Fibroblast of upper back skin (primary cell): ENCODE measurements around the gene AXIN2.

ENCODE experiments used
- DNase-seq: peaks from one replicate; pipeline ENCODE4 v3.0.0-alpha.2; 2013

Gene AXIN2

GRCh38 chr17:65583921-65584603 is 22.6 kb upstream of the AXIN2 start:
- no peak for DNase-seq

- no peak for DNase-seq
Observed at GRCh38 chr17:65576939-65577338, 15.5 kb upstream of the AXIN2 start.

DNA sequence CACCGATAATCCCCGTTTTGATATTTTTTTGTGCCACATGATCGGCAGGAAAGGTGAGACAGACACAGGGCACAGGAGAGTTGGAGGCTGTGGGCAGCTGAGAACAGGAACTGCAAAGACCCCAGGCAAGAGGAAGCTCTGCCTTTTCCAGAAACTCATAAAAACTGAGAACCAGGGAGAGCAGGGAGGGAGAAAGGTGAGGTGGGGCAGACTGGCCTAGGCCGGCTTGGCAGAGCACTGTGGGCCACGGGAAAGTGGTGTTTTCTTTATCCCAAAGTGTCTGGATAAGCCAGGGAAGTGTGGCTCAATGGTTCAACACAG is 11.8 kb upstream of the AXIN2 start:
- no peak for DNase-seq

- DNase-seq: no peak
Observed at GRCh38 chr17:65572581-65573281, 11.3 kb upstream of the AXIN2 start.

DNA sequence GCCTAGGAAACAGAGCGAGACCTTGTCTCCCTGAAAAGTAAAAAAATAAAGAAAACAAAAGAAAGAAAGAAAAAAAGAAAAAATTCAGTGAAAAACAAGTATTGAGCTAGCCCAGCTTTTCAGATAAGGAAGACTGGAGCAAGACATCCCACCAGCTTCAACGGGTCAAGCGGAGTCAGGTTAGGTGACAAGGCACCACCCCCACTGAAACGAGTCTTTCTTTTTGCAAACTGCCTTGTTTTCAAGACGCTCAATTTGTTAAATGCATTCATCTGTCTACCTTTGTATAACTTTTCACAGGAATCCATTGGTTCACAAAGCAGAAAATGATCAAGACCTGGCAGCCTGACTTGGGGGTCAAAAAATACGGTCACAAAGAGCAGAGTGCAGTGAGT is 10.7 kb upstream of the AXIN2 start:
- no peak for DNase-seq

- DNase-seq: no peak
Observed at GRCh38 chr17:65568918-65569317, 7.5 kb upstream of the AXIN2 start.

- DNase-seq: no peak
Observed at GRCh38 chr17:65567566-65567965, 6.1 kb upstream of the AXIN2 start.

GRCh38 chr17:65565559-65565958 is 4.1 kb upstream of the AXIN2 start:
- DNase-seq: no peak

DNA sequence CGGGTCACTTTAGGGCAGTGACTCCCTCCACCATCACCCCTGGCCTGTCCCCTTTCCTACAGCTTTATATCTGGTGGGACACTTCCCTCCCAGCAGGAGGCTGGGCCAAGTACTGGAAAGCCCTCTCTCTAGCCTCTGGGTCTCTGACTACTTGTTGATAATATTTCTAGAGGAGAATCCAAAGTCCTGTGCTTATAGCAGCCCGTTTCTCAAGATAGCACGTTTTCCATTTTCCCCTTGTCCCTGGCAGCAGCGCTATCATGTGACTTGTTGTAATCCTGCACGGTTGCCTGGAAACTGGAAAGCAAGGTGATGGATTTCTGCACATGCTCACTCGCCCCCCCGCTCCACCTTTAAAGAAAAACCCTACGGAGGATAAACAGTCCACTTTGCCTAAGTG is 3.3 kb upstream of the AXIN2 start:
- no peak for DNase-seq

DNA sequence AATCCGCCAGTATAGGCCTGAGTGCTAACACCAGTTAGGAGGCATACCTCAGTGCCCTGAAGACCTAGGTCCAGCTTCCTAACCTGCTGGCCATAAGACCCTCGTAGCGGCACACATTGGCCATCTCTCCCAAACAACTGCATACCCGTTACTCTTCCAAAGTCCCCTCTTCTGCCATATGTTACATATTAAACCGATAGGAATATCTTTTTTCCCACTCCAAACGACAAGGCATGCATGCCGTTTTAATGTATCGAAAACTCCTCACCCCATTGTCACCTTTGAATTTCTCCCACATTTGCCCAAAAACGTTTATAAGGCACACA is 721 bp upstream of the AXIN2 start:
- DNase-seq: no peak

DNA sequence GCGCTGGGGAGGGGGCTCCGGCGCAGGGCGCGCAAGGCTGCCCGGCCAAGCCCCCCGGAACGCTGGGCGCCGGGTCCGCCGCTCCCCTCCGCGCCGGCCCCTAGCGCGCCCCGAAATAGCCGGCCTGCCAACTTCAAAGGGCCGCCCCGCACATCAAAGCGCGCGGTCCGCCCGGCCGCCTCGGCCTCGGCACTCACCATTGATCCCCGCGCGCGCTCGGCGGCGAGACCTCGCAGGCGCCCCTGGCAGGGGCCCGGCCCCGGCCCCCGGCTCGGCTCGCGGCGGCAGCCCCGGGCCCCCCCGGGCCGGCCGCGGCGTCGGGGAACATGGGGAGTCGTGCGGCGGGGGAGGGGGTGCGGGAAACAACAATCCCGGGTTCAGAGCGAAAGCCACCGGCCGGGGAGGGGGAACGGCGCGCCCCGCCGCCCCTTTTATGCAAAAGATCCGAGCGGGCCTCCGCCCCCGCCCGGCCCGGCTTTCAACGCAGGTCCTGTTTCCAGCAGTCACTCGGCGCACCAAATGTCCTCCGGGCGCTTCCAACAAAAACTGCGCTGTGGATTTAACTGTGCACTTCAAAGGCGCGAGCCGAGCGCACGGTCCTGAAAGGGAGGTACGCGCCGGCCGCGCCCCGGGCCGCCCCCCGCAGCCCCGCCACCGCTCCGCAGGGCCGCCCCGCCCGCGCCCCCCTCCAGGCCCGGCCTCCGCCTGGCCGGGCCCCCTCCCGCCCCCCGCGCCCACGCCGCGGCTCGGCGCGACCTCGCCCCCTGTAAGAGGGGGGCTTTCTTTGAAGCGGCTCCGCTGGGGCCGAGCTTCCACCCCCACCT is 608 bp downstream of the AXIN2 start:
- DNase-seq: peak; percentile 87

- no peak for DNase-seq
Observed at GRCh38 chr17:65559804-65560627, 1.4 kb downstream of the AXIN2 start.

- no peak for DNase-seq
Observed at GRCh38 chr17:65559461-65559803, 2.0 kb downstream of the AXIN2 start.

- no peak for DNase-seq
Observed at GRCh38 chr17:65558683-65559460, 2.6 kb downstream of the AXIN2 start.

DNA sequence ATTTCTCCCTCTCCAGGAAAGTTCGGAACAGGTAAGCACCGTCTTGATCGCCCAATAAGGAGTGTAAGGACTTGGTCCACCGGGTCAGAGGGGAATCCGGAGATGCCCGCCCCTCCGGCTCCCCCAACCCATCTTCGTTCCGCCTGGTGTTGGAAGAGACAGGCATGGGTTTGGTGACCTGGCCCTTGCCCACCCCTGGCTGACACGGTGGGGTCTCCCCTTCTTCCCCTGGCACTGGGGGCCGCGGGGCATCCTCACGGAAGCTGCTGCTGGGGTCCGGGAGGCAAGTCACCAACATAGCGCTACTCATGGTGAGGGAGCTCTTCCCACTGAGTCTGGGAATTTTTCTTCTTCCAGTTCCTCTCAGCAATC is 3.2 kb downstream of the AXIN2 start:
- DNase-seq: no peak

DNA sequence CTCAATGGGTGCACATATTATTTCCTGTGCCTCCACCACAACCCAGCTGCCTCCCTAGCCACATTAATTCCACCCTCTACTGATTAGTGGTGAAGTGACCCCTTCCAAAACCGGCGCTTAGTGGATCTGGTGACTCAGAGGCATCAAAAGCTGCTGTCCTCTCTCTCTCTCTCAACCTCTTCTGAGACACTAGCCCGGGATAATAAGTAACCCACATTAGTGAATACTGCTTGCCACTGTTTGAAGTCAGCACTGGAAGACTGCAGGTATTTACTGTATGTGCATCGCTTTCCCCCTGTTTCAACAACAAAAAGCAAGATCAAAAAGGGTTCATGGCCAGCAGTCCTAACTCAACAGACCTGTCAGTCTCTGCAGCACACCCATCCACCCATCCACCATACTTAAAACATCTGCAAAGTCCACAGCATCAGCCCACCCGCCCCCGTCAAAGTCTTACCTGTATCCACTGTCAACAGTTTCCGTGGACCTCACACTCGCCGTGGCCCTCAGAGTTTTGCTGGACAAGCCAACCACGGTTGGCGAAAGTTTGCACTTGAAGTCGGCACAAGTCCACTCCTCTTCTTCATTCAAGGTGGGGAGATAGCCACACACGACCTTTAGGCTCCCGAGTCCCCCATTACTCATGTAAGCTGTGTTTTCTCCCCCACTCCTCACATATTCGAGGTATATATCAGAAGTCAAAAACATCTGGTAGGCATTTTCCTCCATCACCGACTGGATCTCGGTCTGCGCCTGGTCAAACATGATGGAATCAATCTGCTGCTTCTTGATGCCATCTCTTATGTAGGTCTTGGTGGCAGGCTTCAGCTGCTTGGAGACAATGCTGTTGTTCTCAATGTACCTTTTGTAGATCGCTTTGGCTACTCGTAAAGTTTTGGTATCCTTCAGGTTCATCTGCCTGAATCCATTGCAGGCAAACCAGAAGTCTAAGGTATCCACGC is 3.8 kb downstream of the AXIN2 start:
- peak; percentile 77 for DNase-seq

- no peak for DNase-seq
Observed at GRCh38 chr17:65556910-65557348, 4.5 kb downstream of the AXIN2 start.

DNA sequence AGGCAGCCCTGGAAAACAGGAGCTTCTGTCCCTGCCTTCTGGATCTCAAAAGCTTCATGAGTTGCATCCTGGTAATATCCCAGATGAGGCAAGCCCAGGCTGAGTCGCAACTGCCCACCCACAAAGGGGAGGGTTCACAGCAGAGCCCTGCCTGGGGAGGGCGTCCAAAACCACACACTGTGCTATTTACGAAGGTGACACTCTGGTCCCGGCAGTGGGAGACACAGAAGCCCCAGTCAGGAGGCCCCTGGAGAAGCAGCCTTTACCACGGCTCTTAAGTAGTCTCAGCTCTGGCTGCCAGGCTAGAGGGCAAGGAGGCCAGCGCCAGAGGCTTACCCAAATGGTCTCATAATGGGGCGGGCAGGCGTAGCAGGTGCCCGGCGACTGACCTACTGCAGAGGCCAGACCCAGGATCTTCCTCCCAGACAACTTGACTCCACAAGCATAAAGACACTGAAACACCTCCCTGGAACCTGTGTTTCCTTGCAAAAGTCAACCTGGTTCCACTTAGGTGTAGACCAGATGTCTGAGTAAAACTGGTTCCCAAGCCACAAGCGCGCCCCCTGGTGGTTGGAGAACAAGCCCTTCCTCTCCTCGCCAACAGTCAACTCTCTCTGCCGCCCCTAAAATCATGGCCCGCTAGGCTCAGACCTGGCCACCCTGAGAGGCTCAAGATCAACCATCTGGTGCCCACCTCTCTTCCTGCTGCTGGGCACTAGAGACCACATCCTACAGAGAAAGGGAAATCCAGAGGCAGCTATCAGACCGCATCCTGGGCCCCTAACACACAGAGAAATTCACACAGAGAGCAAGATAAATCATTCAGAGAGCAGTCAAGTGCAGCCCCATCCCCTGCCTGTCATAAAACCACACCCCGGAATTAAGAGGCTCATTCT is 5.2 kb downstream of the AXIN2 start:
- peak; percentile 72 for DNase-seq

GRCh38 chr17:65554553-65555223 is 6.8 kb downstream of the AXIN2 start:
- peak; percentile 69 for DNase-seq
